ENCODE data around the gene GEMIN7. TPM values are rescaled to one million over a fixed set of nuclear protein-coding genes. Genes with fewer than 3 reads are reported as not detected.

Gene GEMIN7
- total and polyA plus RNA-seq, 4 donors = 14.4 to 27.4 (median 19.7) TPM

Small RNA genes lying within 50 kb of the gene (small RNA-seq; reads per million reads assigned to genes)
- gene RNU6-611P (ENCODE audit: low replicate concordance) = not detected

Other genes with a start within 250 kb of the GEMIN7 start
- gene NECTIN2, start 233.0 kb upstream of the GEMIN7 start, total RNA-seq = 10 to 100 TPM; 29.8 to 85.0 TPM
- 10 to 100 TPM; 63.3 to 78.3 TPM for gene NECTIN2, start 233.0 kb upstream of the GEMIN7 start, polyA plus RNA-seq (ENCODE audit: insufficient read length in 2 of 2)
- gene TOMM40, start 188.0 kb upstream of the GEMIN7 start, total RNA-seq = 10 to 100 TPM; 21.8 to 34.5 TPM
- gene TOMM40, start 188.0 kb upstream of the GEMIN7 start, polyA plus RNA-seq (ENCODE audit: insufficient read length in 2 of 2) = 10 to 100 TPM; 61.4 to 66.1 TPM
- 100 to 1,000 TPM; 317 to 945 TPM for gene APOE, start 173.5 kb upstream of the GEMIN7 start, total RNA-seq
- 100 to 1,000 TPM; 735 to 762 TPM for gene APOE, start 173.5 kb upstream of the GEMIN7 start, polyA plus RNA-seq (ENCODE audit: insufficient read length in 2 of 2)
- gene APOC1, start 164.7 kb upstream of the GEMIN7 start, total RNA-seq = 10 to 100 TPM; 28.3 to 93.9 TPM
- 100 to 1,000 TPM; 101 to 103 TPM for gene APOC1, start 164.7 kb upstream of the GEMIN7 start, polyA plus RNA-seq (ENCODE audit: insufficient read length in 2 of 2)
- under 1 TPM in 1 of 2 donors, not detected in 1; 0.22 TPM for gene APOC4, start 137.0 kb upstream of the GEMIN7 start, total RNA-seq
- not detected for gene APOC4, start 137.0 kb upstream of the GEMIN7 start, polyA plus RNA-seq (ENCODE audit: insufficient read length in 2 of 2)
- gene APOC2, start 133.2 kb upstream of the GEMIN7 start, total RNA-seq = 10 to 100 TPM; 10.1 to 14.8 TPM
- gene APOC2, start 133.2 kb upstream of the GEMIN7 start, polyA plus RNA-seq (ENCODE audit: insufficient read length in 2 of 2) = 10 to 100 TPM; 26.9 to 35.8 TPM
- gene CLPTM1, start 123.9 kb upstream of the GEMIN7 start, total RNA-seq = 10 to 100 TPM; 53.9 to 64.3 TPM
- 100 to 1,000 TPM; 157 to 158 TPM for gene CLPTM1, start 123.9 kb upstream of the GEMIN7 start, polyA plus RNA-seq (ENCODE audit: insufficient read length in 2 of 2)
- 1 to 10 TPM; 2.4 to 2.9 TPM for gene RELB, start 77.8 kb upstream of the GEMIN7 start, total RNA-seq
- gene RELB, start 77.8 kb upstream of the GEMIN7 start, polyA plus RNA-seq (ENCODE audit: insufficient read length in 2 of 2) = 1 to 10 TPM; 3.9 to 4.0 TPM
- gene CLASRP, start 40.2 kb upstream of the GEMIN7 start, total RNA-seq = 10 to 100 TPM; 11.6 to 35.0 TPM
- gene CLASRP, start 40.2 kb upstream of the GEMIN7 start, polyA plus RNA-seq (ENCODE audit: insufficient read length in 2 of 2) = 10 to 100 TPM; 60.6 to 97.3 TPM
- under 1 TPM; 0.22 to 0.69 TPM for gene ZNF296, start 2.8 kb upstream of the GEMIN7 start, total RNA-seq
- gene ZNF296, start 2.8 kb upstream of the GEMIN7 start, polyA plus RNA-seq (ENCODE audit: insufficient read length in 2 of 2) = 1 to 10 TPM; 2.7 to 3.4 TPM
- gene PPP1R37, start 13.9 kb downstream of the GEMIN7 start, total RNA-seq = 10 to 100 TPM; 14.4 to 25.8 TPM
- gene PPP1R37, start 13.9 kb downstream of the GEMIN7 start, polyA plus RNA-seq (ENCODE audit: insufficient read length in 2 of 2) = 10 to 100 TPM; 37.2 to 39.6 TPM
- under 1 TPM; 0.44 to 0.99 TPM for gene NKPD1, start 81.7 kb downstream of the GEMIN7 start, total RNA-seq
- 1 to 10 TPM; 1.1 to 1.4 TPM for gene NKPD1, start 81.7 kb downstream of the GEMIN7 start, polyA plus RNA-seq (ENCODE audit: insufficient read length in 2 of 2)
- gene TRAPPC6A, start 99.0 kb downstream of the GEMIN7 start, total RNA-seq = 10 to 100 TPM in 1 of 2 donors, 1 to 10 TPM in 1; 7.0 to 22.7 TPM
- gene TRAPPC6A, start 99.0 kb downstream of the GEMIN7 start, polyA plus RNA-seq (ENCODE audit: insufficient read length in 2 of 2) = 10 to 100 TPM; 22.2 to 26.2 TPM
- 1 to 10 TPM; 2.3 to 3.0 TPM for gene BLOC1S3, start 99.5 kb downstream of the GEMIN7 start, total RNA-seq
- 10 to 100 TPM; 13.7 to 15.1 TPM for gene BLOC1S3, start 99.5 kb downstream of the GEMIN7 start, polyA plus RNA-seq (ENCODE audit: insufficient read length in 2 of 2)
- gene EXOC3L2, start 166.1 kb downstream of the GEMIN7 start, total RNA-seq = 1 to 10 TPM in 1 of 2 donors, under 1 TPM in 1; 0.99 to 2.9 TPM
- under 1 TPM; 0.19 to 0.92 TPM for gene EXOC3L2, start 166.1 kb downstream of the GEMIN7 start, polyA plus RNA-seq (ENCODE audit: insufficient read length in 2 of 2)
- gene MARK4, start 172.0 kb downstream of the GEMIN7 start, total RNA-seq = 10 to 100 TPM; 27.2 to 41.5 TPM
- gene MARK4, start 172.0 kb downstream of the GEMIN7 start, polyA plus RNA-seq (ENCODE audit: insufficient read length in 2 of 2) = 100 to 1,000 TPM in 1 of 2 donors, 10 to 100 TPM in 1; 83.9 to 105 TPM
- under 1 TPM; 0.94 to 0.99 TPM for gene CKM, start 243.6 kb downstream of the GEMIN7 start, total RNA-seq
- 1 to 10 TPM in 1 of 2 donors, under 1 TPM in 1; 0.76 to 3.4 TPM for gene CKM, start 243.6 kb downstream of the GEMIN7 start, polyA plus RNA-seq (ENCODE audit: insufficient read length in 2 of 2)

Measured in spinal cord (tissue), 4 donors.